T-helper 9 cell (primary cell): Measurements from ENCODE around the gene GSTP1.
"Not testable (repeated sequence)": the region's sequence is repeated elsewhere in the genome, so short reads cannot be mapped to it uniquely, and the experiment has no call there.

Experiments used
- DNase-seq: peaks from one replicate; pipeline ENCODE4 v3.0.0-alpha.2; 2020

GSTP1 gene

DNA sequence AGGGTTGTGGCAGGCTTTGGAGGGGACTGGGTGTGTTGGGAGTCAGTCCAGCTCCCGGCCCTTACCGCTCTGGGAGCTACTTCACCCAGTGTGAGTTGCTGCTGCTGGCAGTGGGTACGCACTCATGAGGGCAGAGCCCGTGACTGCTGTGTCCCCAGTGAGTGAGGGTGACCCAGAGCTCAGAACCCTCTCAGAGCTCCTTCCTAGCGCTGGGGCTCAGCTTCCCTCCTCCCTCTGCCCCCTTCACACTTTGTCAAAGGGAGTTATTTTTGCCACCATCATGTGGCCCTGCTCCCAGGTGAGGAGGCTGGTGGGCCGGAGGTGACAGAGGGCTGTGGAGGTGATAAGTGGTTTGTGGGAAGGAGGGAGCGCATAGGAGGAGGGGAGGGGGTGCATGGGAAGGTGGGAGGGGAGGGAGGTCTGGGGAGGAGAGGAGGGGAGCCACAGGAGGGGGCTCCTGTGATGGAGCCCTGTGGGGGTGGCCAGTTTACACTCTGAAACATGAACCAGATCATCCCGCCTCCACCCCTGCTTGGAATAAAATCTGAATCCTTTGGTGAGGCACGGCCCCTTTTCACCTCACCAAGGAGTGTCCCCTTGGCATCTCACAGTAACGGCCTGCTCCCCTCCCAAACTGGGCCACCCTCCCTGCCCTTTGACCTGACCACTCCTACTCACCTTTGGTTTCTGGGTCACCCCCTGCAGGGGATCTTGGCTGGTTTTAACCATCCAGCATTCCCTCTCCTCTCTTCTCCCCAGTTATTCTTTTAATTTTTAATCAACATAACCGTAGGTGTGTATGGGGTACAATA lies 33.0 kb downstream of the GSTP1 start:
- no peak for DNase-seq

- DNase-seq: no peak
Observed at GRCh38 chr11:67617243-67617953, 33.8 kb downstream of the GSTP1 start.

- not testable (repeated sequence) for DNase-seq
Observed at GRCh38 chr11:67618901-67619659, 35.5 kb downstream of the GSTP1 start.

- not testable (repeated sequence) for DNase-seq
Observed at GRCh38 chr11:67619683-67620618, 36.3 kb downstream of the GSTP1 start.

DNA sequence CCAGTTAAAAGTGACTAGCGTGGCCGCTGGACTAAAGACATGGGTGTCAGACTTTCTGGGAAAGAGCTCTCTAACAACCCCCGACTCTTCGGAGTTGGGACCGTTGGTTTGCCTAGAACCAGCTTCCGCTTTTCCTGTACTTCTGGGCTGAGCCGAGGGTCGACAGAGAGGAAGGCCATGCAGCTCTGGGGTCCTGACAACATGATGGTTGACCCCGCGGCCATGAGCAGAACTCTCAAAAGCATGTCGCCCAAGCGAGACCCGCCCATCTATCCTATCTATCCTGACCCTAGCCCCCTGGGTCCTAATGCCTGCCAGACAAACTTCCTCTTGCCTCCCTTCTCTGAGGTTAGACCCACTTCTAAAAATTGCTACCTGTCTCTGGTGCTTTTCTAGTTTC lies 37.0 kb downstream of the GSTP1 start:
- DNase-seq: not testable (repeated sequence)

DNA sequence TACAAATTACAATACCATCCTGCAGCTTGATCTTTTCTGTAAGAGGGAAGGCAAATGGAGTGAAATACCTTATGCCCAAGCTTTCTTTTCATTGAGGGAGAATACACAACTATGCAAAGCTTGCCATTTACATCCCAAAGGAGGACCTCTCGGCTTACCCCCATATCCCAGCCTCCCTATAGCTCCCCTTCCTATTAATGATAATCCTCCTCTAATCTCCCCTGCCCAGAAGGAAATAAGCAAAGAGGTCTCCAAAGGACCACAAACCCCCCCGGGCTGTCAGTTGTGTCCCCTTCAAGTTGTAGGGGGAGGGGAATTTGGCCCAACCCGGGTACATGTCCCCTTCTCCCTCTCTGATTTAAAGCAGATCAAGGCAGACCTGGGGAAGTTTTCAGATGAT lies 38.3 kb downstream of the GSTP1 start:
- not testable (repeated sequence) for DNase-seq

GRCh38 chr11:67622905-67623304 lies 39.3 kb downstream of the GSTP1 start:
- DNase-seq: not testable (repeated sequence)

DNA sequence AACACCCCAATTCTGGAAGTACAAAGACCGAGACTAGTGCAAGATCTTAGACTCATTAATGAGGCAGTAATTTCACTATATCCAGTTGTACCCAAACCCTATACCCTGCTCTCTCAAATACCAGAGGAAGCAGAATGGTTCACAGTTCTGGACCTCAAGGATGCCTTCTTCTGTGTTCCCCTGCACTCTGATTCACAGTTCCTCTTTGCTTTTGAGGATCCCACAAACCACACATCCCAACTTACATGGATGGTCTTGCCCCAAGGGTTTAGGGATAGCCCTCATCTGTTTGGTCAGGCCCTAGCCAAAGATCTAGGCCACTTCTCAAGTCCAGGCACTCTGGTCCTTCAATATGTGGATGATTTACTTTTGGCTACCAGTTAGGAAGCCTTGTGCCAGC lies 40.2 kb downstream of the GSTP1 start:
- DNase-seq: not testable (repeated sequence)

DNA sequence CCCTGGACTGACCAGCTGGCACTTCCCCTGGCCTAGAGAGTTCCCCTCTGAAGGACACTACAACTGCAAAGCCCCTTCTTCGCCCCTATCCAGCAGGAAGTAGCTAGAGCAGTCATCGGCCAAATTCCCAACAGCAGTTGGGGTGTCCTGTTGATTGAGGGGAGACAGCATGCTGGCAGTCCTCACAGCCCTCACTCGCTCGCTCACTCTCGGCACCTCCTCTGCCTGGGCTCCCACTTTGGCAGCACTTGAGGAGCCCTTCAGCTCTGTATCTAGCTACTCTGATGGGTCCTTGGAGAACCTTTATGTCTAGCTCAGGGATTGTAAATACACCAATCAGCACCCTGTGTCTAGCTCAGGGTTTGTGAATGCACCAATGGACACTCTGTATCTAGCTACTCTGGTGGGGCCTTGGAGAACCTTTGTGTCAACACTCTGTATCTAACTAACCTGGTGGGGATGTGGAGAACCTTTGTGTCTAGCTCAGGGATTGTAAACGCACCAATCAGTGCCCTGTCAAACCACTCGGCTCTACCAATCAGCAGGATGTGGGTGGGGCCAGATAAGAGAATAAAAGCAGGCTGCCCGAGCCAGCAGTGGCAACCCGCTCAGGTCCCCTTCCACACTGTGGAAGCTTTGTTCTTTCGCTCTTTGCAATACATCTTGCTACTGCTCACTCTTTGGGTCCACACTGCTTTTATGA lies 42.7 kb downstream of the GSTP1 start:
- DNase-seq: not testable (repeated sequence)

GRCh38 chr11:67626970-67627369 lies 43.4 kb downstream of the GSTP1 start:
- no peak for DNase-seq

DNA sequence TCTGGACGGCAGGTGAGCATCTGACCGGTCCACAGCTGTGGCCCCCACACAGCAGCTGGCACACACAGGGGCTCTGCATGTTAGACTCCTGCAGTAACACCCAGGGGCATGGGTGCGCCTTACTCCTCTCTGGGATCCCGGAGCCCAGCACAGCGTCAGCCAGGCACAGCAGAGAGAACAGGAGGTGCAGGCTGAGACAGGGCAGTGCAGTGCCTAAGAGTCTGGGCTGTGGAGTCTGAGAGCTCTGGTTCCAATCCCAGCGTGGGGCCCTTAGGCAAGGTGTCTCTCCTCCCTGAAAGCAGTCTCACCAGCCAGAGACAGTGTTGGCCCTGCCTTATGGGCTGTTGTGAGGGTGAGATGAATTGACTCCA lies 43.8 kb downstream of the GSTP1 start:
- DNase-seq: no peak

GRCh38 chr11:67627812-67628624 lies 44.4 kb downstream of the GSTP1 start:
- DNase-seq: no peak

GRCh38 chr11:67628710-67629385 lies 45.2 kb downstream of the GSTP1 start:
- DNase-seq: no peak

DNA sequence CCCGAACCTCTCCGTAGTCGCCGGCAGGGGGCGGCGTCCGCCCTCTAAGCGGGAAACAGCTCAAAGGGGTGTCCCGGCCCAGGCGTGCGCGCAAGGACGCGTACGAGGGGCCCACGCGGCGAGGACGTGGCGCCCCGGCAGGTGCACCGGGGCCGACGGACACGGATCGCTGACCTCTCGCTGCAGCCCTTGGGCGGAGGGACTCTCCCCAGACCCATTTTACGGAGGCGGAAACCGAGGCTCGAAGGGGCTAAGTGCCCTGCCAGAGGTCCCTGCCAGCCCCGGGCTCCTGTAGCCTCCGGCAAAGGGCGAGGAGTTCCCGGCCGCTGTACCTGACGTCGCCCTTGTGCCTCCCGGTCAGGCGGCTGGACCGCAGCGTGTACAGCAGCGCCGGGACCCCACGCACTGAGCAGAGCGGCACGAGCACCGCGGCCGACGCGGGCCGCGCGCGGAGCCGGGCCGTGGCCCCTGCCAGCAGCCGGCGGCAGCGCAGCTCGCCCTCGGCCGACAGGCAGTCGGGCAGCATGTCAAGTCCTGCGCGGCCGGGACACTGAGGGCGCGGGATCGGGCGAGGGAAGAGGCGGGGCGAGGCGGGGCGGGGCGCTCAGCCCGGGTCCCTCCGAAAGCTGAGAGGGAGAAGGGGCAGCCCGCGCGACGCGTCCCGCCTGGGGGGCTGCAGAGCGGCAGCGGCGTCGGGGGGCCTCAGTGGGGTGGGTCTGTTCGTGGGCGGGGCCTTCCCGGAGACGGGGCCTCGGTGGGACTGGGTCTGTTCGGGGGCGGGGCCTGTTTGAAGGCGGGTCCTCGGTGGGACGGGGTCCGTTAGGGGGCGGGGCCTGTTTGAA lies 46.0 kb downstream of the GSTP1 start, which contains the start of gene NUDT8:
TSS of gene NUDT8 (minus strand) at position 552 of the 842 bp plus-strand sequence. CDS start at position 526, 26 bp downstream.
- DNase-seq: peak; percentile 77

DNA sequence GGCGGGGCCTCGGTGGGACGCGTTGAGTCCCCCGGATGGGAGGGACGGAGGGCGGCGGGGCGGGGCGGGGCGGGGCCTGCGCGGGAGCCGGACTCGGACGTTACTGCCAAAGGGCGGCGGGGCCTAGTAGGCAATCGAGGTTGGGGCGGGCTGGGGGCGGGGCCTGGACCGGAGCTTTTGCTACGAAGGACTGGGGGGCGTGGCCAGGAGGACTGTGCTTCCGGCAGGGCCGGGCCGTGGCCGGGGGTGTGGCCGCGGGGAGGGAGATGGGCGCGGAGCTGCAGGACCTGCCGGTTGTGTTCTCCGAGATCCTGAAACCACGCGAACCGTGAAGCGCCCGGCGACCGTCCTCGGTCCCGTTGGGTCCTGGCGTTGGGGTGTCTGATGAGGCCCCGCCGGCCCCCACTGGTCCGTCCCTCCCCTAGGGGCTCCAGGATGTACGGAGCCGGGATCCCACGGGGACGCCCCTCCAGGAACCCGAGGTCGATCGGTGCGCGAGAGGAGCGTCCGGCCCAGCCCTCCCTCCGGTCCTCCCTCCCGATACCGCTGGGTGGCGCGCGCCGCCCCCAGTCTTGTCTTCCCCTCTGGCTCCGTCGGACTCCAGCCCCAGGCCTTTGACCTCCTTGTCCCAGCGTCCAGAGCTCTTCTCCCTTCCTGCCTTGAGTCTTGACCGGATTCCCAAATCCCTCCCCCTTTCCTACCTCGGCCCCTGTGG lies 46.8 kb downstream of the GSTP1 start:
- DNase-seq: peak; percentile 96

GRCh38 chr11:67630943-67631331 lies 47.3 kb downstream of the GSTP1 start:
- DNase-seq: no peak

- DNase-seq: no peak
Observed at GRCh38 chr11:67631411-67631810, 47.8 kb downstream of the GSTP1 start.

- DNase-seq: no peak
Observed at GRCh38 chr11:67631853-67632174, 48.2 kb downstream of the GSTP1 start.
